Measurements from ENCODE around the gene ITIH1. TPM values are rescaled to one million over a fixed set of nuclear protein-coding genes. Genes with fewer than 3 reads are reported as not detected.

Gene ITIH1
- total and polyA plus RNA-seq, 2 experiments from 2014 or later: not detected

DNA sequence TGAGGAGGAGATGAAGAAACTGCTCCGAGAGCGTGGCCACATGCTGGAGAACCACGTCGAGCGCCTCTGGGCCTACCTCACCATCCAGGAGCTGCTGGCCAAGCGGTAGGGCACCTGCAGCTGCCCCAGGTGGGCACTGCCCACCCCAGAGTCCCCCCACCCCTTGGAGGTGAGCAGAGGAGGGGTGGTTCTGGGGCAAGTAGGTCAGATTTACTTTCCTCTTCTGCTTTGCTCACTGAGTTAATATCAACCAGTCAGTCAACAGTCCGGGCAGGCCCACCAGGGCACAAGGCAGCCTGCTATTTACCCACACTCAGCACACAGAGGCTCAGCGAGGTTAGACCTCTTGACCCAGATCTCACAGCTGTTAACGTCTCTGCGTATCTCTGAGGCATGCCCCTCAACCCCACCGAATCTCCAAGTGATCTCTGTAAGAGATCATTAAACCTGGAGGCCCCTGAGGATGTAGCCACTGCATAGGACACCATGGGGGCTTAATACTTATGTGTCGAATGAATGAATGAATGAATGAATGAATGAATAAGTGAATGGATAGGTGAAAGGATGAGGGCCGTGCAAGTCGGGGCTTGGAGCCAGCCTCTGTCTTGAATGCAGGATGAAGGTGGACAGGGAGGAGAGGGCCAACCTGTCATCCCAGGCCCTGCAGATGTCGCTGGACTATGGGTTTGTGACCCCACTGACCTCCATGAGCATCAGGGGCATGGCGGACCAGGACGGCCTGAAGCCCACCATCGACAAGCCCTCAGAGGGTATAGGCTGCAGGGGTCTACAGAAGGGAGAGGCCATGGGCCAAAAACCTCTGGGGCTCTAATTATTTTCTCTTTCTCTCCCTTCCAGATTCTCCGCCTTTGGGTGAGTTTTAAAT, 9.2 kb downstream of the ITIH1 start (continued):
- TF ChIP-seq, protein P1, sequence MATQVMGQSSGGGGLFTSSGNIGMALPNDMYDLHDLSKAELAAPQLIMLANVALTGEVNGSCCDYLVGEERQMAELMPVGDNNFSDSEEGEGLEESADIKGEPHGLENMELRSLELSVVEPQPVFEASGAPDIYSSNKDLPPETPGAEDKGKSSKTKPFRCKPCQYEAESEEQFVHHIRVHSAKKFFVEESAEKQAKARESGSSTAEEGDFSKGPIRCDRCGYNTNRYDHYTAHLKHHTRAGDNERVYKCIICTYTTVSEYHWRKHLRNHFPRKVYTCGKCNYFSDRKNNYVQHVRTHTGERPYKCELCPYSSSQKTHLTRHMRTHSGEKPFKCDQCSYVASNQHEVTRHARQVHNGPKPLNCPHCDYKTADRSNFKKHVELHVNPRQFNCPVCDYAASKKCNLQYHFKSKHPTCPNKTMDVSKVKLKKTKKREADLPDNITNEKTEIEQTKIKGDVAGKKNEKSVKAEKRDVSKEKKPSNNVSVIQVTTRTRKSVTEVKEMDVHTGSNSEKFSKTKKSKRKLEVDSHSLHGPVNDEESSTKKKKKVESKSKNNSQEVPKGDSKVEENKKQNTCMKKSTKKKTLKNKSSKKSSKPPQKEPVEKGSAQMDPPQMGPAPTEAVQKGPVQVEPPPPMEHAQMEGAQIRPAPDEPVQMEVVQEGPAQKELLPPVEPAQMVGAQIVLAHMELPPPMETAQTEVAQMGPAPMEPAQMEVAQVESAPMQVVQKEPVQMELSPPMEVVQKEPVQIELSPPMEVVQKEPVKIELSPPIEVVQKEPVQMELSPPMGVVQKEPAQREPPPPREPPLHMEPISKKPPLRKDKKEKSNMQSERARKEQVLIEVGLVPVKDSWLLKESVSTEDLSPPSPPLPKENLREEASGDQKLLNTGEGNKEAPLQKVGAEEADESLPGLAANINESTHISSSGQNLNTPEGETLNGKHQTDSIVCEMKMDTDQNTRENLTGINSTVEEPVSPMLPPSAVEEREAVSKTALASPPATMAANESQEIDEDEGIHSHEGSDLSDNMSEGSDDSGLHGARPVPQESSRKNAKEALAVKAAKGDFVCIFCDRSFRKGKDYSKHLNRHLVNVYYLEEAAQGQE (IDR thresholded peaks at IDR 0.05; ENCODE audit: unreplicated experiment): no peak
- TF ChIP-seq CREB1 (CRISPR knock-in tag; IDR thresholded peaks at IDR 0.05; ENCODE audit: low read depth) (no peak), EZH2 (IDR thresholded peaks at IDR 0.05; ENCODE audit: low read depth, unreplicated experiment) (no peak), EZH2phosphoT487 (IDR thresholded peaks at IDR 0.05; ENCODE audit: unreplicated experiment) (no peak), POLR2AphosphoS5 (IDR thresholded peaks at IDR 0.05; ENCODE audit: low read depth) (no peak)
- TF ChIP-seq, protein P2, sequence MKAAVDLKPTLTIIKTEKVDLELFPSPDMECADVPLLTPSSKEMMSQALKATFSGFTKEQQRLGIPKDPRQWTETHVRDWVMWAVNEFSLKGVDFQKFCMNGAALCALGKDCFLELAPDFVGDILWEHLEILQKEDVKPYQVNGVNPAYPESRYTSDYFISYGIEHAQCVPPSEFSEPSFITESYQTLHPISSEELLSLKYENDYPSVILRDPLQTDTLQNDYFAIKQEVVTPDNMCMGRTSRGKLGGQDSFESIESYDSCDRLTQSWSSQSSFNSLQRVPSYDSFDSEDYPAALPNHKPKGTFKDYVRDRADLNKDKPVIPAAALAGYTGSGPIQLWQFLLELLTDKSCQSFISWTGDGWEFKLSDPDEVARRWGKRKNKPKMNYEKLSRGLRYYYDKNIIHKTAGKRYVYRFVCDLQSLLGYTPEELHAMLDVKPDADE (IDR thresholded peaks at IDR 0.05): no peak
- TF ChIP-seq, protein P3, sequence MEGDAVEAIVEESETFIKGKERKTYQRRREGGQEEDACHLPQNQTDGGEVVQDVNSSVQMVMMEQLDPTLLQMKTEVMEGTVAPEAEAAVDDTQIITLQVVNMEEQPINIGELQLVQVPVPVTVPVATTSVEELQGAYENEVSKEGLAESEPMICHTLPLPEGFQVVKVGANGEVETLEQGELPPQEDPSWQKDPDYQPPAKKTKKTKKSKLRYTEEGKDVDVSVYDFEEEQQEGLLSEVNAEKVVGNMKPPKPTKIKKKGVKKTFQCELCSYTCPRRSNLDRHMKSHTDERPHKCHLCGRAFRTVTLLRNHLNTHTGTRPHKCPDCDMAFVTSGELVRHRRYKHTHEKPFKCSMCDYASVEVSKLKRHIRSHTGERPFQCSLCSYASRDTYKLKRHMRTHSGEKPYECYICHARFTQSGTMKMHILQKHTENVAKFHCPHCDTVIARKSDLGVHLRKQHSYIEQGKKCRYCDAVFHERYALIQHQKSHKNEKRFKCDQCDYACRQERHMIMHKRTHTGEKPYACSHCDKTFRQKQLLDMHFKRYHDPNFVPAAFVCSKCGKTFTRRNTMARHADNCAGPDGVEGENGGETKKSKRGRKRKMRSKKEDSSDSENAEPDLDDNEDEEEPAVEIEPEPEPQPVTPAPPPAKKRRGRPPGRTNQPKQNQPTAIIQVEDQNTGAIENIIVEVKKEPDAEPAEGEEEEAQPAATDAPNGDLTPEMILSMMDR (conservative IDR thresholded peaks at IDR 0.05; ENCODE audit: low read depth in 2 of 2): no peak

DNA sequence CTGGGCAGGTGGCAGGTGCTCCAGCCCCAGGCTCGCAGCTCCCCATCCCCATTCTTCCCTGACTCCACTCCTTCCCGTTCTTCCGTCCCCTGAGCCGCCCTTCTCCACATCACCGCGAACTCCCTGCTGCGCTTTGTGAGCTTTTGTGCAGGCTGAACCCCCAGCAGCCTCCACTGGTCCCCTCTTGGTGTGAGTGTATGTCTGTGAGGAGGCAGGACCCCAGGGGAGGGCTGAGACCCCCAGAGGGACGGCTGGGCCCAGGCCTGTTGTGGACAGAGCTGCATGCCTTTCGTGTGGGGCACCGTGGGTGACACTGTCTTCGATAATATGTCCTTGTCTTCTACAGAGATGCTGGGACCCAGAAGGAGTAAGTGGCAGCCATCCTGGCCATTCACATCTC, 9.8 kb downstream of the ITIH1 start:
- no peak overlapping the region for H3K27ac Mint-ChIP-seq
- peaks cover 26% of the 10 kb centered on the region for H3K27me3 Mint-ChIP-seq (ENCODE audit: insufficient read depth, low read depth, poor library complexity)
- TF ChIP-seq, protein P3 (conservative IDR thresholded peaks at IDR 0.05; ENCODE audit: low read depth in 2 of 2): no peak
- TF ChIP-seq EZH2 (IDR thresholded peaks at IDR 0.05; ENCODE audit: low read depth, unreplicated experiment): no peak
- no peak for TF ChIP-seq JUNB (IDR thresholded peaks at IDR 0.05; ENCODE audit: unreplicated experiment)
- H3K4me1 Mint-ChIP-seq: peaks cover 6% of the 10 kb centered on the region
- ATAC-seq (no peak), DNase-seq (ENCODE audit: low spot score) (no peak)
- H3K27me3 ChIP-seq (ENCODE audit: insufficient read depth): no peaks in the 10 kb centered on the region
- no peaks in the 10 kb centered on the region for H3K9me3 Mint-ChIP-seq
- no peak overlapping the region for H3K4me3 Mint-ChIP-seq
- no peaks in the 10 kb centered on the region for H3F3A ChIP-seq (replicated peaks; ENCODE audit: low read depth)
- no peaks in the 10 kb centered on the region for H3K36me3 ChIP-seq (ENCODE audit: insufficient read depth)
- no peak overlapping the region for H2AFZ ChIP-seq
- no peaks in the 10 kb centered on the region for H3K4me1 ChIP-seq (ENCODE audit: insufficient read depth)
- H3K9me2 ChIP-seq (ENCODE audit: insufficient read depth): peaks cover 6% of the 10 kb centered on the region; the same call in 1 of the 2 replicates
- no peak overlapping the region for H3K4me3 ChIP-seq
- no peaks in the 10 kb centered on the region; the same call in 2 of the 3 replicates for H3K36me3 Mint-ChIP-seq (ENCODE audit: low read depth)
- no peaks in the 10 kb centered on the region for H3K79me2 ChIP-seq (replicated peaks; ENCODE audit: insufficient read depth)
- no peak overlapping the region for H3K27ac ChIP-seq (ENCODE audit: low read depth)
- no peaks in the 10 kb centered on the region for H4K20me1 ChIP-seq (replicated peaks; ENCODE audit: insufficient read depth)
- H3K4me2 ChIP-seq: no peak overlapping the region
